Measurements from ENCODE around the gene C19orf25. TPM values are rescaled to one million over a fixed set of nuclear protein-coding genes. Genes with fewer than 3 reads are reported as not detected.

C19orf25 gene
- total RNA-seq, 2 donors from 2014 or later: 54.0 to 93.0 TPM

- H3K27me3 ChIP-seq (replicated peaks; ENCODE audit: insufficient read depth): no peaks in the 10 kb centered on the region
- 56% methylated on average over 6 of the region's 14 CpGs for WGBS
- intact Hi-C loops (cut with DNase I): no loop called here
- TF ChIP-seq POLR2A (IDR thresholded peaks at IDR 0.05) (no peak), POLR2AphosphoS5 (IDR thresholded peaks at IDR 0.05) (peak; percentile 32)
- no peak for DNase-seq (ENCODE audit: low spot score)
- no peaks in the 10 kb centered on the region for H3K9me3 ChIP-seq
- H3K27ac ChIP-seq: no peak overlapping the region
- peaks cover 6 to 32% of the 10 kb centered on the region in 2 donors for H3K36me3 ChIP-seq
- no peak overlapping the region for H3K4me3 ChIP-seq
- H3K4me1 ChIP-seq (replicated peaks): no peaks in the 10 kb centered on the region
Observed at GRCh38 chr19:1429750-1430149, 49.3 kb downstream of the C19orf25 start.

- no peaks in the 10 kb centered on the region for H3K4me1 ChIP-seq (replicated peaks)
- intact Hi-C loops (cut with DNase I): no loop called here
- no peak for TF ChIP-seq POLR2AphosphoS5 (IDR thresholded peaks at IDR 0.05)
- TF ChIP-seq CTCF (IDR thresholded peaks at IDR 0.05): no peak
- no peak for TF ChIP-seq POLR2A (IDR thresholded peaks at IDR 0.05)
- H3K27ac ChIP-seq: no peak overlapping the region
- H3K4me3 ChIP-seq: no peak overlapping the region
- H3K9me3 ChIP-seq: no peaks in the 10 kb centered on the region
- 78% methylated on average over 40 of the region's 41 CpGs for WGBS
- peaks cover 6 to 23% of the 10 kb centered on the region in 2 donors for H3K36me3 ChIP-seq
- no peaks in the 10 kb centered on the region for H3K27me3 ChIP-seq (replicated peaks; ENCODE audit: insufficient read depth)
- no peak for DNase-seq (ENCODE audit: low spot score)
Observed at GRCh38 chr19:1428738-1429391, 50.1 kb downstream of the C19orf25 start.

DNA sequence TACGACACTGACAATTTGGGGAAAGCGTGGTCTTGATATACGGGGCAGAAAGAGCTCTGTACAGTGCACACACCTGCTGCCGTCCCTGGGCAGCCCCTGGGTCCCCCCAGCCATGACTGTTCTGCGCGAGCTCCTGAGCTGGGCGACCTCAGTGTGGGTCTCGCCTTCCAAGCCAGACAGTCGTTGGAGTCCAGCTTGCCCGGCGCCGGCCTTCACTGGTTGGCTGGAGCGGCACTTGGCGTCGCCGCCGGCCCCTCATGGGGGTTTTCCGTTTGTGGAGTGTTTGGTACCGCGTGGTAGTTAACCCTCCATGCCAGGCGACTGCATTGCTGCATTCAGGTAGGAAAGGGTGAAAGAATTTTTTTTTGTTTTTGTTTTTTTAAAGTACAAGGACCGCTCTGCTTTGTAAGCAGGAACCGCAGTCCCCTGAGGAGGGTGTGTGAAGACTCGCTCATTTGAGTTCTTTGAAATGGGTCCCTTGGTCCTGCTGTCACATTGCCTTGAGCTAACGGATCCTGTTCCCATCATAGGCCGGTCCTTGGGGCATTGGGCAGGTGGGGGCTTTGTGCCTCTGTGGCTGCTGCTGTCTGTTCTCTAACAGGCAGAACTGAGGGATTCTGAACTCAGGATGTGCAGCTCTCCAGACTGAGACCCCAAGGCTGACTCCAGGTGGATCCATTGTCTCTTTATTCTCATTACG lies 51.6 kb downstream of the C19orf25 start:
- Histone ChIP-seq H3K27ac (no peak overlapping the region), H3K9me3 (no peaks in the 10 kb centered on the region), H3K27me3 (replicated peaks; ENCODE audit: insufficient read depth) (no peaks in the 10 kb centered on the region), H3K4me1 (replicated peaks) (no peaks in the 10 kb centered on the region), H3K36me3 (peaks cover 1 to 8% of the 10 kb centered on the region in 2 donors), H3K4me3 (no peak overlapping the region)
- 90% methylated on average over 27 of the region's 27 CpGs for WGBS
- TF ChIP-seq POLR2A (IDR thresholded peaks at IDR 0.05) (no peak), CTCF (IDR thresholded peaks at IDR 0.05) (no peak), POLR2AphosphoS5 (IDR thresholded peaks at IDR 0.05) (no peak)
- intact Hi-C loops (cut with DNase I): no loop called here
- no peak for DNase-seq (ENCODE audit: low spot score)

- WGBS: 84% methylated on average over 9 of the region's 9 CpGs
- H3K27me3 ChIP-seq (replicated peaks; ENCODE audit: insufficient read depth): no peaks in the 10 kb centered on the region
- H3K27ac ChIP-seq: no peak overlapping the region
- no peak overlapping the region for H3K4me3 ChIP-seq
- intact Hi-C loops (cut with DNase I): no loop called here
- H3K36me3 ChIP-seq: peaks cover 0 to 7% of the 10 kb centered on the region in 2 donors
- TF ChIP-seq CTCF (IDR thresholded peaks at IDR 0.05) (no peak), POLR2A (IDR thresholded peaks at IDR 0.05) (no peak), POLR2AphosphoS5 (IDR thresholded peaks at IDR 0.05) (no peak)
- no peak for DNase-seq (ENCODE audit: low spot score)
- no peaks in the 10 kb centered on the region for H3K9me3 ChIP-seq
- H3K4me1 ChIP-seq (replicated peaks): no peaks in the 10 kb centered on the region
Observed at GRCh38 chr19:1426736-1427135, 52.3 kb downstream of the C19orf25 start.

GRCh38 chr19:1425902-1426301 lies 53.1 kb downstream of the C19orf25 start:
- intact Hi-C loops (cut with DNase I): no loop called here
- Histone ChIP-seq H3K4me1 (replicated peaks) (no peaks in the 10 kb centered on the region), H3K4me3 (no peak overlapping the region), H3K27me3 (replicated peaks; ENCODE audit: insufficient read depth) (no peaks in the 10 kb centered on the region), H3K27ac (no peak overlapping the region), H3K36me3 (peaks cover 0 to 14% of the 10 kb centered on the region in 2 donors), H3K9me3 (no peaks in the 10 kb centered on the region)
- TF ChIP-seq POLR2A (IDR thresholded peaks at IDR 0.05) (no peak), POLR2AphosphoS5 (IDR thresholded peaks at IDR 0.05) (no peak), CTCF (IDR thresholded peaks at IDR 0.05) (no peak)
- WGBS: 84% methylated on average over 14 of the region's 14 CpGs
- no peak for DNase-seq (ENCODE audit: low spot score)

All from prostate gland (tissue), 2 donors.